Liver (tissue), 3 donors: Measurements from ENCODE around the gene KRTAP10-7.

ENCODE experiments used
- CTCF ChIP-seq: fragments of 150-350 bp; IDR thresholded peaks from 2 replicates; pipeline ENCODE4 v1.5.1; 2017; ENCODE audit warnings: improper control_type of control experiment, low read depth, low read length; ENCODE audit not compliant: missing input control
- RAD21 ChIP-seq, 2 donors: IDR thresholded peaks; 2 replicates each; pipeline ENCODE4 v1.6.1; 2016; ENCODE audit warnings: antibody characterized with exemption in 2 of 2, mild to moderate bottlenecking in 2 of 2
- donor health status: healthy.
- donor health status: healthy.

- no peak for TF ChIP-seq RAD21 (IDR thresholded peaks at IDR 0.05)
- no peak for TF ChIP-seq CTCF
These were observed 11.2 kb downstream of the KRTAP10-7 start for GRCh38 chr21:44611551-44611950.
